Rectal smooth muscle tissue (tissue), 1 donor: ENCODE measurements around the gene SLC16A9.
"Not testable (repeated sequence)": the region's sequence is repeated elsewhere in the genome, so short reads cannot be mapped to it uniquely, and the experiment has no call there.

Source experiments
- H3K27ac ChIP-seq: one replicate; pipeline ENCODE4 v1.7.0; 2013; ENCODE audit warnings: low read depth, low read length, inconsistent platforms
- H3K27me3 ChIP-seq: one replicate; pipeline ENCODE4 v1.7.0; 2013; ENCODE audit warnings: low read length; ENCODE audit not compliant: control insufficient read depth, insufficient read depth
- H3K36me3 ChIP-seq: one replicate; pipeline ENCODE4 v1.7.0; 2013; ENCODE audit warnings: low read length; ENCODE audit not compliant: control insufficient read depth, insufficient read depth
- H3K4me1 ChIP-seq: one replicate; pipeline ENCODE4 v1.7.0; 2013; ENCODE audit warnings: low read length; ENCODE audit not compliant: control insufficient read depth, insufficient read depth
- H3K4me3 ChIP-seq: one replicate; pipeline ENCODE4 v1.7.0; 2013; ENCODE audit warnings: low read length
- H3K9ac ChIP-seq: one replicate; pipeline ENCODE4 v1.7.0; 2013; ENCODE audit warnings: low read length

Gene SLC16A9

DNA sequence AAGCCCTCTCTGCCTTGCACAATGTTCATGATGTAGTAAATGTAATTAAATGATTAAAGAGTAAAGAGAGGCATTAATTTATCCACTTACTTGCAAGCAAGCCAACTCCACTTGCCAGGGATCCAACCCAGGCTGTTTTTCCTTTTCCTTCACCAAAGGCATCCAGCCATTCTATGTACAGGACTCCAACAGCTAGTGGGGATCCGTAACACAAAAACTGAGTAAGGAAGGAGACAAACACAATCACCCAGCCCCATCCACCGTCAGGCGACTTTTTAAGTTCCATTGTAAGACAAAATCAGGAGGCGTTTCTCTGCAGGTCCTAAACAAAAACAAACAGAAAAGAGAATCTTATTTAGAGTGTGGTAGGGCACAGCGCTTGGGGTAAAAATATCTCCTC lies 25.6 kb downstream of the SLC16A9 start:
- H3K27me3 ChIP-seq, result no peaks in the 10 kb centered on the region
- no peak overlapping the region for H3K4me3 ChIP-seq
- no peaks in the 10 kb centered on the region for H3K4me1 ChIP-seq
- no peaks in the 10 kb centered on the region for H3K36me3 ChIP-seq
- no peak overlapping the region for H3K27ac ChIP-seq
- H3K9ac ChIP-seq, result no peak overlapping the region

DNA sequence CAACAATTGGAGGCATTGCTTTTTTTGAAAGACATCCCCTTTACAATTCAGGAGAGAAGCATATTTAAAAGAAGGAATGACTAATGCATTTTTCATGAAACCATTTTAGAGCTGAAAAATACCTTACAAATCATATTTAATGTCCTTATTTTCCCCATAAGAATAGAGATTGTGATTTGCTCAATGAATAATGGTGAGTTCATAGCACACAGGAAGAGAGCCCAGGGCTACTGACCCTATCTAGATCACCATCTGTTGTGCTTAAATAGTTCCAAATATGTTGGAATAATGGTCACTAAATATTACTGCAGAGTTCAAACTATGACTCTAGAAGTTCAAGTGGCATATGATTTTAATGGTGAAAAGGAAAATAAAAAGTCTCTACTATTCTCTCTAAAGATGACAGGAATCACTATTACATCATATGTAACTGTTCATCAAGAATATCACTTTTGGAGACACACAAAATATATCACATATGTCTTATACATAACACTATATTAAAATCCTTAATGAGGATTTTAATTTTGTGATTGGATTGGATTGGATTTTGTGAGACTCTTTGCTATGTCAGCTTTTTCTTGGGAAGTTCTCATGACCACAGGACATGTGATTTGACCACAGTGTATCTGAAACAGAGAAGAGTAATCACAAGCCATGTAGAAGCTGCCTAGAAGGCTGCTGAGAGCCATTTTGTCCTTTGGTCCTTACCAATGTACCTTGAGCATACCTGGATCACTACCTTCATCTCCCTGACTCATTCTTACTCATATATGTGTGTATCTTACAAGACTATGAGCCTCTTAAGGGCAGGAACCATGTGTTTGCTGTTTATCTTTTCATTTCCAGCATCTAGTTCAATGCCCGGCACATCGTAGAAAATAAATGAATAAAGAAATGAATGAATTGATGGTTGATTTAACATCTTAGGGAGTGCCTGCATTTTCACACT lies 26.4 kb downstream of the SLC16A9 start:
- H3K9ac ChIP-seq, result no peak overlapping the region
- H3K4me1 ChIP-seq, result no peaks in the 10 kb centered on the region
- H3K36me3 ChIP-seq, result no peaks in the 10 kb centered on the region
- no peak overlapping the region for H3K27ac ChIP-seq
- no peak overlapping the region for H3K4me3 ChIP-seq
- H3K27me3 ChIP-seq, result no peaks in the 10 kb centered on the region

DNA sequence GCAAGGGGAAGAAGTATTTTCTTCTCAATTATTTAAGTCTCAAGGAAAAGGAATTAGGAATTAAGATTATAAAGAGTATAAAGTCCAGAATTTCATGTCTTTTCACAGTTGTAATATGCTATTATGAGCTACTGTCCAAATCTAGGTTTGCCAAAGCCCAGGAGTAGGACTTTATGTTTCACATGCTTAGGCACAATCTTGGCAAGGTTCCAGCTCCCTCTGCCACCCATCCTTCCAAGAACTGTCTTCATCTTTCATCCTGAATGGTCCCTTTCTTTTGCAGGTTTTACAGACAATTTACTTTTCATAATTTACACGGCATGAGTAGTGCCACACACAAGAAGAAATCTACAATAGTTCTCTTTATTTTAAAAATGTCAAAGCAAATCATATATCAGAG lies 29.5 kb downstream of the SLC16A9 start:
- Histone ChIP-seq H3K4me1 (no peaks in the 10 kb centered on the region), H3K27ac (no peak overlapping the region)

DNA sequence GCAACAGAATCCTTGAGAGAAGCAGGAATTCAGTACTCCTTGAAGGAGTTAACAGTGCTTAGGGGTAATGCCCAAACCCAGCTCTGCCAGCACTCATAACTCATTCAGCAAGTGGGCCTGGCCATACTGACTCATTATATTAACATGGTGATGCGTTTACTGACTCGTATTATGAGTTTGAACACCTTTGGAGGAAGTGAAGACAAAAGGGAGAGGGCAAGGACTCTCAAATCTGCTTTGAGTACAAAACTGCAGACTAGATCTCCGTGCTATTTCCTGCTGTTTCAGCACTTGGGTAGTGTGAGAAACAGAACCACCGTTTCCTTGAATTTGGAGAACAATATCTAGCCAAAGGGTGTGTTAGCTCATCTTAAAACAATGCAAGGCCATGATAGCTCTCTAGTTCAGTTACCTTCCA lies 30.8 kb downstream of the SLC16A9 start:
- Histone ChIP-seq H3K36me3 (no peaks in the 10 kb centered on the region), H3K4me1 (no peaks in the 10 kb centered on the region), H3K27me3 (no peaks in the 10 kb centered on the region), H3K27ac (no peak overlapping the region), H3K4me3 (no peak overlapping the region), H3K9ac (no peak overlapping the region)

More for the DNA sequence above, 29.5 kb downstream of the SLC16A9 start:
- Histone ChIP-seq H3K9ac (no peak overlapping the region), H3K36me3 (no peaks in the 10 kb centered on the region), H3K4me3 (no peak overlapping the region), H3K27me3 (no peaks in the 10 kb centered on the region)

DNA sequence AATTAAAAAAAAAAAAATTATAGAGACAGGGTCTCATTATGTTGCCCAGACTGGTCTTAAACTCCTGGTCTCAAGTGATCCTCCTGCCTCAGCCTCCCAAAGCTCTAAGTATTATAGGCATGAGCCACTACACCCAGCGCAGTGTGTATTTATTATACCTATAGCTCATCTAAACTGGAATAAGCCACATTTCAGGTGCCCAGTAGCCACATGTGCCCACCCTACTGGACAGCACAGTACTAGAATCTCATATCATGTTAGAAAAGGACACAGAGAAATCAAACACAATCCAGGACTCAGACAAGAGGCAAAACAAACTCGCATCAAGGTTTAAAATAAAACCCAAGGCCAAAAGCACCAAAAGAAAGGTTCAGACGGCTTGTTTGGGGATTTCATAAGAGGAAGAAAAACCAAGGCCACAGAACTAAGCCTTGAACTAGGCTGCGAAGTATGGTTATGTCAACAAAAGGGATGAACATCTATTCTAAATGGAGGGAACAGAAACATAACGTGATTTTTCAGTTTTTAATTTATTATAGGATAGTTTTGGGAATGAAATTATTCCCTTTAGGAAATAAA lies 32.3 kb downstream of the SLC16A9 start:
- H3K27me3 ChIP-seq, result no peaks in the 10 kb centered on the region
- H3K36me3 ChIP-seq, result no peaks in the 10 kb centered on the region
- H3K9ac ChIP-seq, result no peak overlapping the region
- no peaks in the 10 kb centered on the region for H3K4me1 ChIP-seq
- H3K27ac ChIP-seq, result no peak overlapping the region
- no peak overlapping the region for H3K4me3 ChIP-seq

DNA sequence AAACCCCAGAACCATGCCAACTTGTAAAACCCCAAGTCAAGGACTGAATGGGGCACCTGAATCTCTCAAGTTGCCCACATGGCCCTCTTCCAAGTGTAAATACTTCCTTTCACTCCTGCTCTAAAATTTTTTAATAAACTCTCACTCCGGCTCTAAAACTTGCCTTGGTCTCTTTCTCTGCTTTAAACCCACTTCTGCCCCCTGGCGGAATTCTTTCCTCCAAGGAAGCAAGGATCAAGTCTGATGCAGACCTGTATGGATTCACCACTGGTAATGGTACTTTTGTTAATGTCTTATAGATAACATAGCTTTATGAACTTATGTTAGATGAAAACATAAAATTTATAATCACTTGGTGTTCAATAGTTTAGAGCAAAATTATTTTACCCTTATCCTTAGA lies 33.8 kb downstream of the SLC16A9 start:
- Histone ChIP-seq H3K36me3 (no peaks in the 10 kb centered on the region), H3K9ac (no peak overlapping the region), H3K4me1 (no peaks in the 10 kb centered on the region), H3K4me3 (no peak overlapping the region), H3K27me3 (no peaks in the 10 kb centered on the region), H3K27ac (no peak overlapping the region)

DNA sequence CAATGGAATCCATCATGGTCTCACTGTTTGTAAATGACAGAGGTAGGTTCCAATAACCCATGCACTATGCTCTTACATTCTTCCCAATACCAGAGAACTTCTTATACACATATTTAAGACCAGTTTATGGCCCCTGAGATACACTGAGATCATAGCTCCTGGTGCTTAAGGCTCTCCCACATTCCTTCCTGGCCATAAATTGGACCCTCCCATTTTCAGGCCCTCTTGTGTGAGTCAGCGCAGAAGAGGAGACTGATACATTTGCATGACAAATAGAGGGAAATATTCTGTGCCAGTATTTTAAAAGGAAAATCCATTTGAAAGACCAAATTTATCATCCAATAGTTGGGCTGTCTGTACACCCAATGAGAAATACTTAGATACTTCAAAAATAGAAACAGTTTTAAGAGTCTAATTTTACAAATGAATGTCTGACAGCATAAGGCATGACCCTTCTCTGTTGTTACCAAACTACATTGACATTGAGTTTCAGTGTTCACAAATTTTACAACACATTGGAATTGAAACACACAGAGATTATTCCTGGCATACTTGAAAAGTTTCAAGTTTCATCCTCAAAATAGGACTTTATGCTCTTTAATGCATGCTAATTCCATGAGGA lies 35.3 kb downstream of the SLC16A9 start:
- no peak overlapping the region for H3K27ac ChIP-seq
- no peaks in the 10 kb centered on the region for H3K27me3 ChIP-seq
- no peaks in the 10 kb centered on the region for H3K36me3 ChIP-seq
- no peak overlapping the region for H3K9ac ChIP-seq
- no peak overlapping the region for H3K4me3 ChIP-seq
- no peaks in the 10 kb centered on the region for H3K4me1 ChIP-seq

DNA sequence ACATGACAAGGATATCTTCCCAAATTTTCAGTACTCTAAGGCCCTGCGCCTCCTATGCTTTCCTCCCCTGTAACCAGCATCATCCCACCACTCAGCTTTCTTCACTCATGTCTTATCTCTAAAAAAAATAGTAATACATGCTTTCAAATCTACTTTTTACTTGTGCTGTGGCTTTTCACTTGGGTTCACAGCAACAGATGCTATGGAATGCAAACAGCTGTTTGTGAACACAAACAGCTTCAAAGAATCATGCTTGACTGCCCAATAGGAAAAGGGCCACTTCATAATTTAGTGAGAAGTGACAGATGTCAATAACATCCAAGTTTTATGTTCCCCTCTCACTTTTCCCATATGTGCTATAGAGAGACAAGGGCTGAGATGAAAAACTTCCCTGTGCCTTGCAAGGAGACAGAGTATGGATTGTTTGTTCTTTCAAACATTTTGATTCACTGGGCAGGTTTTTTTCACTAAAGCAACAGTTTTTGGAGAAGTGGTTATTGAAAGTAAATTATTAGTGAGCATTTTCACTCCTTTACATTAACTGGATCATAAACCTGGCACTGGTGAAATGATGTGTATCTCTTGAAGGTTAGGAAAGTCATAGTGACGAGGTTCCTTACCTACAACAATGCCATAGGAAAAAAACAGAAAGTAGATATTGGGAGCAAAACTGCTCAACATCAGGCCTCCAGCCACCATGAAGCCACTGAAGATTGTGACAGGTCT lies 37.3 kb downstream of the SLC16A9 start:
- Histone ChIP-seq H3K27ac (no peak overlapping the region), H3K9ac (no peak overlapping the region), H3K27me3 (no peaks in the 10 kb centered on the region), H3K36me3 (no peaks in the 10 kb centered on the region), H3K4me1 (no peaks in the 10 kb centered on the region), H3K4me3 (no peak overlapping the region)

DNA sequence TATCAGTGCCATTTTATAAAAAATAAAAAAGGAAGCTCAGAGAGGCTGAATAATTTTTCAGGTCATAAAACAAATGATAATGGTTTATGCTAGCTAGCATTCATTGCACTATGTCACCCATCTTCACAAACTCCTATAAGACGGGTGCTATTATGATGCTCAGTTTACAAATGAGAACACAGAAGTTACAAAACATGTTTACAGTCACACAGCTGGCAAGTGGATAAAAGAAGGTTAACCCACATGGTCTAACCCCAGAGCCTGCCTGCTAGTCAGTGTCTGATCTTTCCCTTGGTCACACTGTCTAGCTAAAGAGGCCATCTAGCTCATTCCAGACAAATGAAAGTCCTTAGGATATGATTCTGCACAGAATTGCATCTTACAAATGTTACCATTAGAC lies 39.4 kb downstream of the SLC16A9 start:
- Histone ChIP-seq H3K9ac (no peak overlapping the region), H3K36me3 (no peaks in the 10 kb centered on the region), H3K4me3 (no peak overlapping the region), H3K4me1 (no peaks in the 10 kb centered on the region), H3K27ac (no peak overlapping the region), H3K27me3 (no peaks in the 10 kb centered on the region)

DNA sequence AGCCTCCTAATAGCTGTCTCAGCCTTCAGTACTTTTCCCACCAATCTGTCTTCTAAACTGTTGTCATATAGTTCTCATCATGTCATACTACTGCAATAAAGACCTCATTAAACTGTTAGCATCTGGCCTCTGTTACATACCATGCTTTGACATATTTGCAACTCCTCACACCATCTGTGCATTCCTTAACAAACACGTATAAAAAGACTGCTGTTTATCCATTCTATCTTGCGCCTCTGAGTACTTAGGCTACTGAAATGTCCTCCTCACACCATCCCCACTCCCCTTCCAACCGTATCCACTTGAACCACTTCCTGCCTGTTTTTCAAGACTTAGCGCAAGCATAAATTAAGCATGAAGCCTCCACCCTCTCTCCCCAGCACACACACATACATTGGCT lies 41.6 kb downstream of the SLC16A9 start:
- H3K9ac ChIP-seq, result no peak overlapping the region
- H3K27ac ChIP-seq, result no peak overlapping the region
- H3K36me3 ChIP-seq, result no peaks in the 10 kb centered on the region
- no peaks in the 10 kb centered on the region for H3K27me3 ChIP-seq
- H3K4me3 ChIP-seq, result no peak overlapping the region
- H3K4me1 ChIP-seq, result no peaks in the 10 kb centered on the region

DNA sequence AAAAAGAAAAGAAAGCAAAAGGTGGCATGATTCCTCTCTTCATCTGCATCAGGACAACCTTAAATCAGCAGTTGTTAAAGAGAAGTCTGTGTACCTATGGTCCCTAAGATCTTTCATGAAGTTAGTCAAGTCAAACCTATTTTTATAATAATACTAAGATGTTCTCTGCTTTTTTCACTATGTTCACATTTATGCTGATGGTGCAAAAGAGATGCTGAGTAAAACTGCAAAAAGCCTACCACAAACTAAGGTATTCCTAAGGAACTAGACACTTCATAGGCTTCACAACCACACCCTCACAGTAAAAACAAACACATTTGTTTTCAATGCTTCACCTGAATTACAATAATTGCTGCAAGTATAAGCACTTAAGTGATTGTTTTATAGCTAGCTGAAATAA lies 43.3 kb downstream of the SLC16A9 start:
- Histone ChIP-seq H3K36me3 (no peaks in the 10 kb centered on the region), H3K27ac (no peak overlapping the region), H3K27me3 (no peaks in the 10 kb centered on the region), H3K4me3 (no peak overlapping the region), H3K4me1 (no peaks in the 10 kb centered on the region), H3K9ac (no peak overlapping the region)

DNA sequence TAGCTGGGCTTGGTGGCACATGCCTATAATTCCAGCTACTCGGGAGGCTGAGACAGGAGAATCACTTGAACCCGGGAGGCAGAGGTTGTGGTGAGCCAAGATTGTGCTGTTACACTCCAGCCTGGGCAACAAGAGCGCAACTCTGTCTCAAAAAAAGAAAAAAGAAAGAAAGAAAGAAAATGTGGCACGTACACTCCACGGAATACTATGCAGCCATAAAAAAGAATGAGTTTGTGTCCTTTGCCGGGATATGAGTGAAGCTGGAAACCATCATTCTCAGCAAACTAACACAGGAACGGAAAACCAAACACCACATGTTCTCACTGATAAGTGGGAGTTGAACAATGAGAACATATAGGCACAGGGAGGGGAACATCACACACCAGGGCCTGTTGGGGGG lies 46.4 kb downstream of the SLC16A9 start:
- H3K36me3 ChIP-seq, H3K27me3 ChIP-seq, H3K4me1 ChIP-seq, H3K4me3 ChIP-seq, H3K27ac ChIP-seq, H3K9ac ChIP-seq: not testable (repeated sequence)
